Motor neuron (in vitro differentiated cells): ENCODE data around the gene CRK. TPM values are rescaled to one million over a fixed set of nuclear protein-coding genes. Genes with fewer than 3 reads are reported as not detected.

Source experiments
- ATAC-seq, 8 experiments: fragments of 200-7000 bp; cut with Tn5 transposase; replicated peaks in 6 of 8; 2 replicates each; pipeline ENCODE4 v1.8.0; 2021; ENCODE audit warnings: mild to moderate bottlenecking in 8 of 8, moderate library complexity in 8 of 8
- H3K27ac ChIP-seq, 2 donors: fragments of 250-450 bp; sonication (Bioruptor Pico); 2 replicates each; pipeline ENCODE4 v1.9.0; 2021; ENCODE audit warnings: antibody characterized with exemption in 2 of 2, mild to moderate bottlenecking in 2 of 2, moderate library complexity in 1 of 2
- H3K4me1 ChIP-seq, 2 donors: fragments of 250-450 bp; sonication (Bioruptor Pico); replicated peaks in 1 of 2; 2 replicates each; pipeline ENCODE4 v1.6.1; 2021; ENCODE audit warnings: antibody characterized with exemption in 2 of 2, mild to moderate bottlenecking in 2 of 2, moderate library complexity in 1 of 2
- H3K4me3 ChIP-seq, 5 donors: fragments of 250-450 bp; sonication (Bioruptor Pico); 2 replicates each; pipeline ENCODE4 v1.9.0; 2021; ENCODE audit warnings: antibody characterized with exemption in 5 of 5, mild to moderate bottlenecking in 5 of 5, moderate library complexity in 4 of 5
- WGBS, 10 experiments: fragments of 450-650 bp; shearing (Covaris generic); methylation state at CpG; one replicate each; pipeline ENCODE4 v1.0.0; 2022; 5-methylcytosine and 5-hydroxymethylcytosine counted together
- in situ Hi-C, 9 experiments: fragments of 400-800 bp; cut with MboI; loops; one replicate each; pipeline ENCODE4 v1.15.0; 2021; ENCODE audit warnings: low sequenced_read_pairs in 9 of 9, low pct_unique_long_range_greater_than_20kb in 2 of 9; ENCODE audit not compliant: unreplicated experiment in 9 of 9
- total RNA-seq, 8 experiments: library from RNA; unstranded; fragments of 300-600 nt; gene quantifications; 2 replicates each; pipeline versions ENCODE4 v1.2.3 to v1.2.4, GENCODE V29; 2022

Gene CRK
- total RNA-seq, 8 experiments from 2014 or later, result 25.2 to 62.4 (median 40.1) TPM

DNA sequence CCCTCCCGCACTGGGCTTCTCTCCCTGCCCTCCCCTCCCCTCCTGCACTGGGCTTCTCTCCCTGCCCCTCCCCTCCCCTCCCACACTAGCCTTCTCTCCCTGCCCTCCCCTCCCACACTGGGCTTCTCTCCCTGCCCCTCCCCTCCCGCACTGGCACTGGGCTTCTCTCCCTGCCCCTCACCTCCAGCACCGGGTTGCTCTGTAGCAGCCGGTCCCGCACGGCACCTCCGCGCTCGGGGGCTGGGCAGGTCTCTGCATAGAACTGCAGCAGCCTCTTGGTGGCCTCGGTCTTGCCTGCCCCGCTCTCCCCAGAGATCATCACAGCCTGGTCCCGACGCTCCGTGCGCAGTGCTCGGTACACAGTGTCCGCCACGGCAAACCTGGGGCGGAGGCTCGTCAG, 26.6 kb upstream of the CRK start:
- ATAC-seq, result no peak
- peaks cover 12 to 16% of the 10 kb centered on the region in 2 donors for H3K4me1 ChIP-seq
- in situ Hi-C loops, result no loop called here
- no peak overlapping the region for H3K4me3 ChIP-seq
- no CpG with 5 or more reads among the region's 20 CpGs for WGBS, 10 experiments
- H3K27ac ChIP-seq, result no peak overlapping the region

DNA sequence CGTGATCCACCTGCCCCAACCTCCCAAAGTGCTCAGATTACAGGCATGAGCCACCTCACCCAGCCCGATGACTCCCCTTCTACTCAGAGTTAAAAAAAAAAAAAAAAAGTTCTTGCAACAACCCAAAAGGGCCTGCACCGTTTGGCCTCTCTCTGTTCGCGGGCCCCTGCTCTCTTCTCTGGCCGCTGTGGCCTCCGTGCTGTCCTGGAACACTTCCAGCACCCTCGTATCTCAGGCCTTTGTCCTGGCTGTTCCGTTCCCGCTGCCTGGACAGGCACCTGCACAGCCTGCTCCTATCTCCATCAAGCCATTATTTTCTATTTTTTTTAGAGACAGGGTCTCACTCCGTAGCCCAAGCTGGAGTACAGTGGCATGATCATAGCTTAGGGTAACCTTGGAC, 25.7 kb upstream of the CRK start:
- 83 to 100% (median 90%) methylated on average over 2 to 11 of the region's 11 CpGs; no CpG with 5 or more reads in 2 of the 10 experiments for WGBS, 10 experiments
- no peak overlapping the region for H3K27ac ChIP-seq
- in situ Hi-C loops, result no loop called here
- no peak for ATAC-seq
- H3K4me3 ChIP-seq, result no peak overlapping the region
- H3K4me1 ChIP-seq, result peaks cover 10 to 12% of the 10 kb centered on the region in 2 donors

DNA sequence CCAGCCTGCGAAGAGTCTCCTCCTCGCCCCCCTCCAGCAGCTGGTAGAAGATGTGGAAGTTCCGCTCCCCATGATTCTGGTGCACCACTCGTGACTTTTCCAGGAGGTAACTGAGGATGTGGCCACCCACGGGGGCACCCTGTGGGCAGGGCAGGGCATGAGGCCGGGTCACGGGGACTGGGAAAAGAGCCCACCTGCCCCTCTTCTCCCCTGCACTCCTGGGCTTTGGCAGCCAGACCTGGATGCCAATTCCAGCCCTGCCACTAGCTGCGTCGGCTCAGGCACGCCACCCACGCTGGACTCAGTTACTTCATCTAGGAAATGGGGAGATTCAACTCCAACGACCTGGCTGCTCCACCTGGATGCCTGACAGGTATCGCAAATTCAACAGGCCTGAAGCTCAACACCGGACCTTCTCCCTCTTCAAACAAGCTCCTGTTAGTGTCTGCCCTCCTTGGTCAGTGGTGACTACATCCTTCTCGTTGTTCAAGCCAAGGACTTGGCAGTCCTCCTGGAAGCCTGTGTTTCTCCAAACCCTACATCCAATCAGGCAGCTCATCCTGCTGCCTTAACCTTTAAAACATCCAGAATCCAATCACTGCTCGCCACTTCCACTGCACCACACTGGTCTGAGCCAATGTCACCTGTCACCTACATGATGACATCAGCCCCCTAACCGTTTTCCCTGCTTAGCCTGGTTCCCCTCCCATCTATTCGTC, 24.9 kb upstream of the CRK start:
- in situ Hi-C loops, result no loop called here
- Histone ChIP-seq H3K4me1 (peaks cover 8 to 10% of the 10 kb centered on the region in 2 donors), H3K27ac (no peak overlapping the region), H3K4me3 (no peak overlapping the region)
- no peak for ATAC-seq
- WGBS, 10 experiments, result 60 to 100% (median 89%) methylated on average over 1 to 11 of the region's 18 CpGs; no CpG with 5 or more reads in 1 of the 10 experiments

DNA sequence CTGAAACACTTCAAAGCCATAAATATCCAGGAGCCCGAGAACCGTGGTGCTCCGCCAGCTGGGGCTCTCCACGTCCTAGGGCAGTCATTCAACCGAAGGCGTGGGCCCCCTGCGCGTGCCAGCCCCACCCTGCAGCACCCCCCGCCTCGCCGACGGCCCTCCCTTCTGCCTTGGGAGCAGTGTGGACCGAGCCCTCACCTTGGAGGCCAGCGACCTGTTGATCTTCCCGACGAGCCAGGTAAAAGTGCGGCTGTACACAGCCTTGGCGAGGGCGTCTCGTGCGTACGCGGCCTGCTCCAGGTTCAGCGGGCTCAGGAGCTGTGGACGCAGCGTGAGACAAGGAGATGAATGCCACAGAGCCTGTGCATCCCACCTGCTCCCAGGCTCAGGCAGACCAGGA, 22.4 kb upstream of the CRK start:
- H3K4me3 ChIP-seq, result no peak overlapping the region
- no peak overlapping the region for H3K27ac ChIP-seq
- in situ Hi-C loops, result no loop called here
- no peak for ATAC-seq
- no peaks in the 10 kb centered on the region for H3K4me1 ChIP-seq
- 80 to 100% (median 97%) methylated on average over 3 to 6 of the region's 26 CpGs; no CpG with 5 or more reads in 7 of the 10 experiments for WGBS, 10 experiments

DNA sequence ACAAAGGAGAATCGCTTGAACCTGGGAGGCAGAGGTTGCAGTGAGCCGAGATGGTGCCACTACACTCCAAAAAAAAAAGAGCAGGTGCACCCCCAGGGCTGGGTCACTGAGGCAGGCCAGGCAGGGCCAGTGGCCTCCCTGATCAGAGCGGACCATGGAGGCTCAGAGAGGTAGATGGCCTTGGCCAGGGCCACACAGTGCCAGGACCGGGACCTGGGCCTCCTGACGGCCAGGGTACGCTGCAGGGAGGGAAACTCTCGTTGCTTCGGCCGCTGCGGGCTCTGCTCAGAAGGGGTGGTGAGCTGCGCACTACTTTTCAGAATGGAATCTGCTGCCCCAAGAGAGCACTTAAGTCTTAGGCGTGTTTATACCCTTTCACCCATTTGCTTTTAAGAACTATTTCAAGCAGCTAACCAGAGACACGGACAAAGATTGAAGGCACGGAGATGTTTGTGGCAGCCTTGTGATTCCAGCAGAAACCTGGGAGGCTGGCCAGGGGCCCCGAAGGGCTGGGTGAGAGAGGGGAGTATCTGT, 19.4 kb upstream of the CRK start:
- Histone ChIP-seq H3K4me1 (peaks cover 0 to 3% of the 10 kb centered on the region in 2 donors), H3K27ac (no peak overlapping the region), H3K4me3 (no peak overlapping the region)
- in situ Hi-C loops, result no loop called here
- 80 to 100% (median 97%) methylated on average over 1 to 9 of the region's 15 CpGs; no CpG with 5 or more reads in 3 of the 10 experiments for WGBS, 10 experiments
- ATAC-seq, result no peak

DNA sequence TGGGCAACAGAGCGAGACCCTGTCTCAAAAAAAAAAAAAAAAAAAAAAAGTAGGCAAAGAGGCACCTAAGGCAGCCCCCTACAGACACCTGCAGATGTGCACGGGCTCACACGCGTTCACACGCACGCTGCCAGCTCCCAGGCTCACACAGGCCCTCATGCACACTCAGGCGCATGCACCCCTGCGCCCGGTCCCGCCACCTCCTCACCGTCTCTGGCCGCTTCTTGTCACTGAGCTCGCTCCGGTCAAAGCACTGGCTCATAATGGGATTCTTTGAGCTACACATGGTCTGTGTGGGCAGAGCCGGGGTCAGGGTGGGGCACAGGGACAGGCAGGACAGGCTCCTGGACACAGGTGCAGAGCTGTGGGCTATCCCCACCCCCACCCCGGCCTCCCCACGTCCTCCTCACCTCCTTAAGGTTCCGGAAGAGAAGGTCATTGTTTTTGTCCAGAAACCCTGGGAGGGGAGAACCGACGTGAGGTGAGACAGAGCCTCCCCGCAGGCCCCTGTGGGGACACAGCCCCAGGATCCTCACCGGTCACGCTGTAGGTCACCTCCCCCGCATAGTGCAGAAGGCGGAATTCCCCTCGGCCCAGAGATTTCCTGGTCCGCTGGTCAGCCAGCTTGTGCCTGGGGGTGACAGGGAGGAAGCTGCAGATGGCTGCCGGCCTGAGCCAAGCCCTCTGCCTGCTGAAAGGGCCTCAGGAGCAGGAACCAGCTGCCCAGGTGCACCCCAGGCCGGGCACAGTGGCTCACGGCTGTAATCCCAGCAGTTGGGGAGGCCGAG, 18.6 kb upstream of the CRK start:
- Histone ChIP-seq H3K4me1 (peaks cover 0 to 3% of the 10 kb centered on the region in 2 donors), H3K4me3 (no peak overlapping the region), H3K27ac (no peak overlapping the region)
- ATAC-seq, result no peak
- in situ Hi-C loops, result no loop called here
- WGBS, 10 experiments, result 69 to 100% (median 90%) methylated on average over 1 to 7 of the region's 31 CpGs; no CpG with 5 or more reads in 6 of the 10 experiments

DNA sequence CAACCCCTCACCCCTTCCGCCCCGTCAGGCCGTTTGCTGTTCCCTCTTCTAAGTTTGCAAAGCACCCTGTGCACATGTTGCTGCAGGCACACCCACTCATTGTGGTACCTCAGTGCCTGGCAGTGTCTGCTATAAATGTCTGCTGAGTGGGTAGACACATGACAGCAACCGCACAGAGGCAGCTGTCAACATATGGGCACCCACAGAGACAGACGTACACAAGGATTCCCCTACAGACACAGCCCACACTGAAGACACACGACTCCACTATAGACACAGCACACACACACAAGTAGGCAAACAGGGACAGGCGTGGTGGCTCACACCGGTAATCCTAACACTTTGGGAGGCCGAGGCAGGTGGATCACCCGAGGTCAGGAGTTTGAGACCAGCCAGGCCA, 17.8 kb upstream of the CRK start:
- no peak for ATAC-seq
- in situ Hi-C loops, result no loop called here
- no peak overlapping the region for H3K27ac ChIP-seq
- 40 to 100% methylated on average over 1 of the region's 10 CpGs; no CpG with 5 or more reads in 8 of the 10 experiments for WGBS, 10 experiments
- no peak overlapping the region for H3K4me3 ChIP-seq
- peaks cover 0 to 3% of the 10 kb centered on the region in 2 donors for H3K4me1 ChIP-seq

DNA sequence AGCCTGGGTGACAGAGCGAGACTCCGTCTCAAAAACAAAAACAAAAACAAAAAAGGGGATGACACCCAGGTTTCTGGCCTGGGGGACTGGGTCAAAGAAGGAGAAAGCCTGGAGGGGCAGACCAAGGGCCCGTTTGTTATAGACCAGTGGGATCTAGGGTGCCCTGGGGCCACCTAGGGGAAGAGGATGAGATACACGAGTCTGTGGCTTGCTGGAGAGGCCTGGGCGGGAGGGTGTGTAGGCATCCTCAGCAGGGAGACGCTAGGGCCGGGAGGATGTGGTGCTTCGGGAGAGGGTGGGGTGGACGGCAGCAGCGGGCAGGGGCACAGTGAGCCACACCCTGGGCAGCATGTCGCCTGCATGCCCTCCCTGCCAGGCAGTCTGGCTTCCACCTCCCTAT, 17.1 kb upstream of the CRK start:
- ATAC-seq, result peak in 6 of 8 experiments; percentile 16 to 77 (median 50)
- Histone ChIP-seq H3K27ac (no peak overlapping the region), H3K4me3 (no peak overlapping the region), H3K4me1 (peaks cover 3 to 8% of the 10 kb centered on the region in 2 donors)
- 0 to 100% (median 85%) methylated on average over 1 to 4 of the region's 11 CpGs; no CpG with 5 or more reads in 7 of the 10 experiments for WGBS, 10 experiments
- in situ Hi-C loops, result no loop called here

DNA sequence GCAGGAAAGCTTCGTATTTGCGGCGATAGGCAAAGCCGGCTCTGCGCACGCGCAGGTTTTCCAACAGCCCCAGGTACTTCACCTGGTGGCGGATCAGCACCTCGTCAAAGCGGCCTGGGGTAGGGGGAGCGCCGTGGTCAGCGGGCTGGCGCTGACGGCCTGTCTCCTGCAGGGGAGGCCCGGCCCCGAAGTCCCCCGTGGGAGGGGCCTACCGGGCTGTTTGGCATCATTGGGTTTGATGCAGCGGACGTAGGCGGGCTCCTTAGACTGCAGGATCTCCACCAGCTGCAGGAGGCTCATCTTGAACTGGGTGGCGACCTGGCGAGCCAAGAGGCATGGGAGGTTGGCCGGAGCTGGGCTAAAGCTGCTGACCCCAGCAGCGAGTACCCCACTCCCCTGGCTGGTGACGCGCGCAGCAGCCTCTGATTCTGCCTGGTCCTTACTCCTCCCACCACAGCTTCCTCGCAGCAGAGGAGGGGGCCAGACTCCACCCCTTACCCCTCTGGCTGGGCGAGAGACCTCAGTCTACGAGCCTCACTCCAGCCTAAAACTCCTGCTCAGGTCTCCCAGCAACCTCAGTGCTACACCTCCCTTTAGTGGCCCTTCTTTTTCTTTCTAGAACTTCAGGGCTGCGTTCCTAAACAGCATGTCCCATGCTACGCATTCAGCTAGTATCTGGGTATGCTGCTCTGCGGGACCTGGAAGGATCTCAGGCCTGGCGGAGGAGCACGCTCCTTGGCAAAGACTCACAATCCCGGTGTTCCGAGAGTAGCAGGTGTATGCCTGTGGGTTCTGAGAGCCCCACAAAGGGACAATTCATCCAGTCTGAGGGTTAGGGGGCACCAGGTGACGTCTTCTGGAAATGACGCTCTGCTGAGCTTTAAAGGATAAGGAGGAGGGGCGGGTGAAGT, 16.1 kb upstream of the CRK start:
- peak in 2 of 8 experiments; percentile 16 to 38 for ATAC-seq
- in situ Hi-C loops, result no loop called here
- Histone ChIP-seq H3K4me3 (no peak overlapping the region), H3K27ac (no peak overlapping the region), H3K4me1 (peaks cover 6 to 13% of the 10 kb centered on the region in 2 donors)
- 65 to 100% (median 93%) methylated on average over 1 to 12 of the region's 42 CpGs; no CpG with 5 or more reads in 3 of the 10 experiments for WGBS, 10 experiments

DNA sequence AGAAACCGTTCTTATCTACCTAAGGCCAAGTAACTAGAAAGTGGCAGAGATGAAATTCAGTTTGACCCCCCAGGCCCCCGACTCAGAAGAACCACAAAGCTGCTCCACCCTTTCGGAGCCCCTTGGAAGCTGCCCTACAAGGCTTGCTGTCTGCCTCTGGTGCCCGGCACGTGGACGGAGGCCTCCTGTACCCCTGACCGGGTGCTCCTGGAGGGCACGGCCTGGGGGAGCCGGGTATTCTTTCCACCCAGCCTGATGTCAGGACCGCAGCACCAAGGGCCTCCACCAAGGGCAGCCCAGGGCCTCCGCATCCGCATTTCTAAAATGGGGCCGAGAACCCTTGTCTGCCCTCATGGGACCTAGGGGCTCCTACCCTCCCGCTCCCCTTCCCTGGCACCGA, 15.5 kb upstream of the CRK start:
- H3K4me1 ChIP-seq, result peaks cover 6 to 13% of the 10 kb centered on the region in 2 donors
- no peak for ATAC-seq
- no peak overlapping the region for H3K27ac ChIP-seq
- H3K4me3 ChIP-seq, result no peak overlapping the region
- in situ Hi-C loops, result no loop called here
- WGBS, 10 experiments, result 91 to 100% (median 100%) methylated on average over 1 to 7 of the region's 15 CpGs; no CpG with 5 or more reads in 7 of the 10 experiments

DNA sequence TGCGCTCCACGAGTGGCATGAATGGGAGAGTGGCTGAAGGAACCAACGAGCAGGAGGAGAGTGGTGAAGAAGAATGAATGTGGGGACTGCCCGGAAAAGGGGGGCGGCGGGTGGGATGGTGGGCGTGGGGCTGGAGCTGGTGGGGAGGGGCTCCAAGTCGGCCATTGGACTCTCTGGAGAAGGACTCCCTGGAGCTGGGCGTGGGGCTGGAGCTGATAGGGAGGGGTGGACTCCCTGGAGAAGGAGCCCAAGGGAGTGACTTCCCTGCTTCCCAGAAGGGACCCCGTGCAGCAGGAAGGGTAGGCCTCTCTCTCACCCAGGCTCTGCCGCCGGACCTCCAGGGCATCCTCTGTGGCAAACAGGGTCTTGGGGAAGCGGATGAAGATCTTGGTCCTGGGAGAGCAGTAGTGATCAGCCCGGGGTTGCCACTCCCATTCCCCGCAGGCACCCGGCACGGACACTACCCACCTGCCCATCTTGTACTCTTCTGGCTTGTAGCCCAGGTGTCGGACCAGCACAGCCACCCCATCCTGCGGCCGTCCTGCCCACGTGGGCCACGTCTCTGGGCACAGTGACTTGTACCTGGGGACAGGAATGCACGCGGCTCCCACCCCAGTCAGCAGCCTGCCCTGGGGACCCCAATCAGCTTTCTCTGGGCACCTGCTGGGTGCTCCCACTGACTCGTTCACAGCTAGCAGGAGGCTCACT, 14.9 kb upstream of the CRK start:
- in situ Hi-C loops, result no loop called here
- no peak for ATAC-seq
- H3K27ac ChIP-seq, result no peak overlapping the region
- WGBS, 10 experiments, result 87 to 100% methylated on average over 1 to 6 of the region's 25 CpGs; no CpG with 5 or more reads in 8 of the 10 experiments
- H3K4me1 ChIP-seq, result peaks cover 6 to 13% of the 10 kb centered on the region in 2 donors
- no peak overlapping the region for H3K4me3 ChIP-seq
